ENCODE results near the gene OR4P4. TPM values are rescaled to one million over a fixed set of nuclear protein-coding genes. Genes with fewer than 3 reads are reported as not detected.

Gene OR4P4
- total RNA-seq = not detected
- long read RNA-seq = 0 reads

GRCh38 chr11:55634813-55635212, at the start of gene OR4P4:
OR4P4 (plus strand) TSS chr11:55635113.
- no peak for DNase-seq
- ATAC-seq (ENCODE audit: poor library complexity) = no peak
- intact Hi-C loops (cut with DNase I) = no loop called here

GRCh38 chr11:55607545-55607944, 27.4 kb upstream of the OR4P4 start, which contains the start of gene OR4C11:
OR4C11 (minus strand) TSS chr11:55607645; CDS start chr11:55604373, 3,272 bp downstream.
- intact Hi-C loops (cut with DNase I) = no loop called here
- no peak for ATAC-seq (ENCODE audit: poor library complexity)
- no peak for DNase-seq

- ATAC-seq (ENCODE audit: poor library complexity) (no peak), DNase-seq (no peak)
- intact Hi-C loops (cut with DNase I) = no loop called here
Measured at GRCh38 chr11:55624531-55624930, 10.4 kb upstream of the OR4P4 start.

- intact Hi-C loops (cut with DNase I) = no loop called here
- ATAC-seq (ENCODE audit: poor library complexity) = no peak
- DNase-seq = no peak
Measured at GRCh38 chr11:55648027-55648426, 13.1 kb downstream of the OR4P4 start, which contains the start of gene OR4S2. OR4S2 (plus strand) TSS chr11:55648327; CDS start chr11:55650904, 2,577 bp downstream.

GRCh38 chr11:55652560-55652959, 17.6 kb downstream of the OR4P4 start:
- DNase-seq (no peak), ATAC-seq (ENCODE audit: poor library complexity) (no peak)
- intact Hi-C loops (cut with DNase I) = no loop called here

GRCh38 chr11:55655096-55655495, 20.2 kb downstream of the OR4P4 start:
- ATAC-seq (ENCODE audit: poor library complexity) = no peak
- DNase-seq = no peak
- intact Hi-C loops (cut with DNase I) = no loop called here

- intact Hi-C loops (cut with DNase I) = no loop called here
- ATAC-seq (ENCODE audit: poor library complexity) (no peak), DNase-seq (no peak)
Measured at GRCh38 chr11:55658031-55658573, 23.2 kb downstream of the OR4P4 start.

- ATAC-seq (ENCODE audit: poor library complexity) (no peak), DNase-seq (no peak)
- intact Hi-C loops (cut with DNase I) = no loop called here
Measured at GRCh38 chr11:55658608-55659007, 23.7 kb downstream of the OR4P4 start.

- intact Hi-C loops (cut with DNase I) = no loop called here
- no peak for ATAC-seq (ENCODE audit: poor library complexity)
- DNase-seq = no peak
Measured at GRCh38 chr11:55661901-55662300, 27.0 kb downstream of the OR4P4 start, which contains the start of gene OR4C6. OR4C6 (plus strand) TSS chr11:55662201; CDS start chr11:55665167, 2,966 bp downstream.

- intact Hi-C loops (cut with DNase I) = no loop called here
- DNase-seq (no peak), ATAC-seq (ENCODE audit: poor library complexity) (no peak)
Measured at GRCh38 chr11:55669376-55669775, 34.5 kb downstream of the OR4P4 start.

- ATAC-seq (ENCODE audit: poor library complexity) = no peak
- intact Hi-C loops (cut with DNase I) = no loop called here
- DNase-seq = no peak
Measured at GRCh38 chr11:55673860-55674259, 38.9 kb downstream of the OR4P4 start.

Other genes with a start within 250 kb of the OR4P4 start
- not detected for gene OR4C15, start 80.6 kb upstream of the OR4P4 start, total RNA-seq
- not detected for gene OR4C16, start 63.0 kb upstream of the OR4P4 start, total RNA-seq
- not detected for gene OR4C11, start 27.5 kb upstream of the OR4P4 start, total RNA-seq
- not detected for gene OR4S2, start 13.2 kb downstream of the OR4P4 start, total RNA-seq
- not detected for gene OR4C6, start 27.1 kb downstream of the OR4P4 start, total RNA-seq
- not detected for gene OR5D13, start 138.3 kb downstream of the OR4P4 start, total RNA-seq
- gene OR5D14, start 160.4 kb downstream of the OR4P4 start, total RNA-seq = not detected
- not detected for gene OR5L1, start 176.3 kb downstream of the OR4P4 start, total RNA-seq
- not detected for gene OR5D18, start 184.5 kb downstream of the OR4P4 start, total RNA-seq
- gene OR5L2, start 192.1 kb downstream of the OR4P4 start, total RNA-seq = not detected
- gene OR5D16, start 203.6 kb downstream of the OR4P4 start, total RNA-seq = not detected
- gene TRIM51, start 248.2 kb downstream of the OR4P4 start, total RNA-seq = not detected

Data from Right ventricle myocardium superior (tissue), 1 donor.